ENCODE data around the gene VRK2.
A peak's percentile ranks its signal among the peaks of the same experiment; 100 is the strongest.

Gene VRK2

DNA sequence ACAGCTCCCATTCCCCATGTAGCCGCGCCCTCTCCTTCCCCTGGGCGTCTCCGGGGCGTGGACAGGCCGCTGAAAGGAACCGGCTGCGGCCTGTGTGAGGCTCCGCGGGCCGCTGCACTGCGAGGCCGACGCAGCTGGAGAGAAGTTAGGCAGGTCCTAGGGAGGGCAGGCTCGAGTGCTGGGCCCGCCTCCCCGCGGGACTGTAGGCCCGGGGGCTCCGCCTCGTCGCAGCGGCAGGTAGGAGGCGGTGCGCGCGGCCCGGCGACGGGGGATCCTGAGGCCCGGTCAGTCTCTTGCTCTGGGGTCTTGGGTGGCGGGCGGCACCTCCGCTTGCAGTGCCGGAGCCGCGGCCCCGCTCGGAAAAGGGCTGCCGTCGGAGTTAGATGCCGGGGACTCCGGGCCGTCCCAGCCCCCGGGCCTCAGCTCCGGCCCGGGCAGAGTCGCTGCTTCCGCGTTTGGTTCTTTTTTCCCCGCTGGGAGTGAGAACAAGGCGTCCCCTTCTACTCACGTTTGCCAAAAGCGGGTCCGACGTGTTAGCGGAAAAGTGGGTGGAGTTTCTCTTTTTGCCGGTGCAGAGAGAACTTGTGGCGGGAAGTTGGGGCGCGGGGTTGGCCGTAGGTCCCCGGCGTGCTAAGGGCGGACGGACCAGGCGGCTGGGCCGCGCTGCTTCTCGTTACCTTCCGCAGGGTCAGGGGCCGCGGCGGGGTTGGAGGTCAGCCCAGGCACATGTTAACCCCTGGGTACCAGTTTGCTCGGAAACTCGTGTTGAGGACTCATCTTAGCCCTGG is at the start of gene VRK2:
TSS of gene VRK2 (plus strand) at position 222 of the 788 bp plus-strand sequence. CDS start 2,026 bp downstream, outside the sequence.
- Histone ChIP-seq H3K36me3 (ENCODE audit: insufficient read depth, low read length) (peaks cover 4% of the 10 kb centered on the region; the same call in 1 of the 2 replicates), H3K4me3 (ENCODE audit: low read depth, low read length) (peak within 1 kb of the TSS; percentile 79), H3K79me2 (ENCODE audit: control insufficient read depth, insufficient read depth, low read length, unreplicated experiment) (peaks cover 22% of the 10 kb centered on the region), H3K4me1 (ENCODE audit: control insufficient read depth, insufficient read depth, low read length, unreplicated experiment) (peaks cover 28% of the 10 kb centered on the region), H3K27ac (ENCODE audit: low read depth, low read length) (peak within 1 kb of the TSS; percentile 83), H3K27me3 (ENCODE audit: insufficient read depth, low read length) (no peaks in the 10 kb centered on the region), H2AFZ (ENCODE audit: low read length, unreplicated experiment) (peak within 1 kb of the TSS; percentile 93)

DNA sequence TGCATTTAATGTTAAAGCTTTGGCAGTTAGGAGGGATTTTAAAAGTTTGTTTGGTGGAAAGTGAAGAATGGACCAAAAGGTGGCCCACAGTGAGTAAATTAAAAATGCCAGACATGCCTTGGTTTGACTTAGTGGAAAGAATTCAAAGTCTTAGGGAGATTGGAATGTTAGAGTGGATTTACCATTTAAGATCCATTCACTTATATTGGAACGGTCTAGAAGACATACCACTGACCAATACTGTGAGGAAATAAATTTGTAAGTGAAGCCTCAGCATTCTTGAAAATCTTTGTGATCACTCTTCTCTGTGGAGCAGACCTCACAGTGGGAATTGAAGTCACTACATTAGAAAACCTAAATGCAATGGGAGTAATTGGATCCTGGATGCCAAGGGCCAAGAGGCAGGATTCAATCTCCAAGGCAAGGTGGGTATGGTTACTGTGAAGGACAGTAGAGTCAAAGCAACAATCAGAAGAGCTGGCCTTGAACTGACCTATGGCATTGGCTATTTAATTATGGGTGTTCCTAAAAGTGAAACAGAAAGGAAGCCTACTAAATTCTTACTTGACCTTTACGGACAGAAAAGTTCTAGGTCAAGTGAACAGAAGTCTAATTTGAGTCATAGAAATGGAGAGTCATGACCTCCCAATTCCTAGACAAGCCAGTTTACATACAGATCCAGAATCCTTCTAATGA is 40.2 kb upstream of the VRK2 start:
- H2AFZ ChIP-seq (ENCODE audit: low read length, unreplicated experiment): no peak overlapping the region
- H3K79me2 ChIP-seq (ENCODE audit: control insufficient read depth, insufficient read depth, low read length, unreplicated experiment): no peaks in the 10 kb centered on the region
- H3K4me1 ChIP-seq (ENCODE audit: control insufficient read depth, insufficient read depth, low read length, unreplicated experiment): no peaks in the 10 kb centered on the region
- H3K4me3 ChIP-seq (ENCODE audit: low read depth, low read length): no peak overlapping the region
- no peaks in the 10 kb centered on the region for H3K27me3 ChIP-seq (ENCODE audit: insufficient read depth, low read length)
- no peak overlapping the region for H3K27ac ChIP-seq (ENCODE audit: low read depth, low read length)
- H3K36me3 ChIP-seq (ENCODE audit: insufficient read depth, low read length): no peaks in the 10 kb centered on the region

DNA sequence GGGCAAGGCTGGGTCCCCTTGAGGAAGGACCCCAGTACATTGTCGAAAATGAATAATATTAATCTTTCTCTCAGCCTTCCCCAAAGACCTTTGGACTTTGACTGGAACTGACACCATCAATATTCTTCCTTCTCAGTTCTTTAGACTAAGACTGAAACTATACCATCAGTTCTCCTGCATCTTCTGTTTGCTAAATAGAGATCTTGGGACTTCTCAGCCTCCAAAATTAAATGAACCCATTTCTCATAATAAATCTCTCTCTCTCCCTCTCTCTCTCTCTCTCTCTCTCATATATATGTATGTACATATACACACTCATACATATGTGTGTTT is 39.7 kb upstream of the VRK2 start:
- no peak overlapping the region for H2AFZ ChIP-seq (ENCODE audit: low read length, unreplicated experiment)
- no peaks in the 10 kb centered on the region for H3K27me3 ChIP-seq (ENCODE audit: insufficient read depth, low read length)
- H3K4me1 ChIP-seq (ENCODE audit: control insufficient read depth, insufficient read depth, low read length, unreplicated experiment): no peaks in the 10 kb centered on the region
- no peak overlapping the region for H3K27ac ChIP-seq (ENCODE audit: low read depth, low read length)
- no peaks in the 10 kb centered on the region for H3K36me3 ChIP-seq (ENCODE audit: insufficient read depth, low read length)
- no peaks in the 10 kb centered on the region for H3K79me2 ChIP-seq (ENCODE audit: control insufficient read depth, insufficient read depth, low read length, unreplicated experiment)
- H3K4me3 ChIP-seq (ENCODE audit: low read depth, low read length): no peak overlapping the region

DNA sequence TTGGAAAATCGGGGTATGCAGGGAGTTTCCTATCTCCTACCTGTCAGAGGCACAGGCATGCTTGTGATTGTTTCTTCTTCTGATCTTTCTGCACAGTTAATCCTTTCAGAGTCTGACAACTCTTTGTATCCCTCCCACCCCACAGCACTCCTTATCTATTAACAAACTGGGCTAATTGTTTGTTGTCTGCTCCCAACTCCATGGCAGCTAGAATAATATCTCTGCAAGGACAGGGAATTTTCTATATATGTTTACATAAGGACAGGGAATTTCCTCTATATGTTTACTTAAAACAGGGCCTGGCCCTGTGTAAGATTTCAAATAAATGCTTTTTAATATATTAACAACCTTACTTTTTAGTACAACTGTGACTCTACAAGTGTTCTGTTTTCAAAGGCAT is 36.0 kb upstream of the VRK2 start:
- Histone ChIP-seq H3K36me3 (ENCODE audit: insufficient read depth, low read length) (no peaks in the 10 kb centered on the region), H3K79me2 (ENCODE audit: control insufficient read depth, insufficient read depth, low read length, unreplicated experiment) (no peaks in the 10 kb centered on the region), H3K4me1 (ENCODE audit: control insufficient read depth, insufficient read depth, low read length, unreplicated experiment) (no peaks in the 10 kb centered on the region), H3K27ac (ENCODE audit: low read depth, low read length) (no peak overlapping the region), H3K4me3 (ENCODE audit: low read depth, low read length) (no peak overlapping the region), H3K27me3 (ENCODE audit: insufficient read depth, low read length) (no peaks in the 10 kb centered on the region), H2AFZ (ENCODE audit: low read length, unreplicated experiment) (no peak overlapping the region)

DNA sequence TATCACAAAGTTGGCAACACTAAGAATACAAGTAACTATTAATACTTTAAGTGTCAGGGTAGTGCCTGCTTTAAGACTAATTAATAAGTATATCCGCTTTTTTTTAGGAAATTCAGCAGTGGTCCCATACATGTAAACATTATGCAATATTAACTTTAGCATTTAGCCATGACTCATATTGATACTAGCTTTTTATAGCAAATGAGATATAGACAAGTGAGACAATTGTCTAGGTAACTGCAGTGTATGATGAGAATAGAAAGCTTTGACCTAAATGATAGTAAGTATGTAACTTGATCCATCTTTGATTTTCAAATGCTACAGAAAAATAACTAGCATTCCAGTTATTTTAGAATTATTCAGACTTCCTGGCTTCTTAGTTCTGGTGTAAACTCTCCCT is 27.4 kb upstream of the VRK2 start:
- Histone ChIP-seq H3K79me2 (ENCODE audit: control insufficient read depth, insufficient read depth, low read length, unreplicated experiment) (no peaks in the 10 kb centered on the region), H3K4me3 (ENCODE audit: low read depth, low read length) (no peak overlapping the region; the same call in 1 of the 2 replicates), H3K27ac (ENCODE audit: low read depth, low read length) (no peak overlapping the region), H2AFZ (ENCODE audit: low read length, unreplicated experiment) (peak overlapping the region; percentile 12), H3K4me1 (ENCODE audit: control insufficient read depth, insufficient read depth, low read length, unreplicated experiment) (peaks cover 10% of the 10 kb centered on the region), H3K27me3 (ENCODE audit: insufficient read depth, low read length) (no peaks in the 10 kb centered on the region), H3K36me3 (ENCODE audit: insufficient read depth, low read length) (no peaks in the 10 kb centered on the region)

DNA sequence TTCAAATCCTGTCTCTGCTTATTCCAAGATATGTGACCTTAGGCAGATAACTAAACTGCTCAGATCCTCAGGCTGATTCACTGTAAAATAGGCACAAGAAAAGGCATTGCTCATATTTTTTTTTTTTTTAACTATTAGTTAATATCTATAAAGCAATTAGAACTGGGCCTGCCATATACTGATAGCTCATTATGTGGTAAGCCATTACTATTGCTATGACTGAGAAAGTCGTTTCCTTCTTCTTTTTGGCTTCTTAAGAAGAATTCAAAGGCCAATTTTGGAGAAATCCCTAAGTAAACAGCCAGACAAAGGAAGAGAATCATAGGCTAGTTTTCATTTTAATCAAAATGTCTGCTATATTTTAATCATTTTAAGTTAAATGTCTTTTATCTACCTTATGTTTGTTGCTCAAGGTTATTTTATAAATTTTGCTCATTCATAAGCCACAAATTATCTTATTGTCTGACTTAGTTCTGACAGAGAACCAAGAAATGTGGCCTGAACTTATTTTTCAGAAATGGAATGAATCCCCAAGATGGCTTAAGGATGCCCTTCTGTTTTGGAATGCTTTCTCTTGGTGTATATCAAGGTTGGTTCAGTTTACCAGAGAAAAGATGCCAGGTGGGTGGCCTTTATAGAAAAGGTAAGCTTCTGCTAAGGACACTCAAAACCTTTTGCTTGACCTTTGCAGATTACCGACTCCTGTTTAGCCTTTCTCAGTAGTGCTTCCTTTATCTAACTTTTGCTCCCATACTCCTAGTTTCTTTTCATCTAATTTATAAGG is 21.3 kb upstream of the VRK2 start:
- Histone ChIP-seq H3K4me3 (ENCODE audit: low read depth, low read length) (no peak overlapping the region), H3K27me3 (ENCODE audit: insufficient read depth, low read length) (no peaks in the 10 kb centered on the region), H3K79me2 (ENCODE audit: control insufficient read depth, insufficient read depth, low read length, unreplicated experiment) (no peaks in the 10 kb centered on the region), H3K27ac (ENCODE audit: low read depth, low read length) (no peak overlapping the region), H3K36me3 (ENCODE audit: insufficient read depth, low read length) (no peaks in the 10 kb centered on the region), H3K4me1 (ENCODE audit: control insufficient read depth, insufficient read depth, low read length, unreplicated experiment) (no peaks in the 10 kb centered on the region), H2AFZ (ENCODE audit: low read length, unreplicated experiment) (no peak overlapping the region)

DNA sequence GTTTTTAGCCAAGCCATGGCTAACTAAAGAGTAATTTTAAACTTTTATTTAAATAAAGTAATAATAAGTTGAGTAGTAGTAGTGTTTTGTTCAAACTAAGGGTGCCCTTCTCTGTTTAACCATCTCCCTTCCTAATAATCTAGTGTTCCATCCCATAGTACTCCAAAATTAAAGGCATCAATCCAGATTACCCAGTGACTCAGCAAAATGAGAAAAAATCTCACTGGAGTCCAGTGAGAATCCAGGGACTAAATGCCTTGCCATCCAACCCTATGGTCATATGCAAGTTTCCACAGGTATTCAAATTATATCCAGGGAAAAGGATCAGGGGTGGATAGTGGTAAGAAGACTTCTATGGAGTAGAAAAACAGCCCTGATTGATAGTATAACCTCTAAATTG is 19.6 kb upstream of the VRK2 start:
- H3K4me1 ChIP-seq (ENCODE audit: control insufficient read depth, insufficient read depth, low read length, unreplicated experiment): no peaks in the 10 kb centered on the region
- H3K36me3 ChIP-seq (ENCODE audit: insufficient read depth, low read length): no peaks in the 10 kb centered on the region
- H3K79me2 ChIP-seq (ENCODE audit: control insufficient read depth, insufficient read depth, low read length, unreplicated experiment): no peaks in the 10 kb centered on the region
- no peak overlapping the region for H3K4me3 ChIP-seq (ENCODE audit: low read depth, low read length)
- no peak overlapping the region for H3K27ac ChIP-seq (ENCODE audit: low read depth, low read length)
- no peaks in the 10 kb centered on the region for H3K27me3 ChIP-seq (ENCODE audit: insufficient read depth, low read length)
- no peak overlapping the region for H2AFZ ChIP-seq (ENCODE audit: low read length, unreplicated experiment)

DNA sequence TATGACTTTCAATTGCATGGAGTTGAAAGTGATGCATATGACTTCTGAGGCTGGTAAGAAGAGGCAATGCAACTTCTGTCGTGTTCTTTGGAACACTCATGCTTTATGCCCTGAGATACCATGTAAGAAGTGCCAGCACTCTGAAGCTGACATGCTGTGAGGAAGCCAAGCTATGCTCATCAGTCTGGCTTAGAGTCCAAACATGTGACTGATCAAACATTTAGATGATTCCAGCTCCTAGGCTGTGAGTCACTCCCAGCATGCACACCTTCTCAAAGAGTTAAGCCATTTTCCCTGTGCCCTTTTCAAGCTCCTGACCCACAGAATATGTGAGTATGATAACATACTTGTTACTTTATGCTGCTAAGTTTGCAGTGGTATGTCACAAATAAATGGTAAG is 15.8 kb upstream of the VRK2 start:
- no peak overlapping the region for H3K4me3 ChIP-seq (ENCODE audit: low read depth, low read length)
- H3K27me3 ChIP-seq (ENCODE audit: insufficient read depth, low read length): no peaks in the 10 kb centered on the region

DNA sequence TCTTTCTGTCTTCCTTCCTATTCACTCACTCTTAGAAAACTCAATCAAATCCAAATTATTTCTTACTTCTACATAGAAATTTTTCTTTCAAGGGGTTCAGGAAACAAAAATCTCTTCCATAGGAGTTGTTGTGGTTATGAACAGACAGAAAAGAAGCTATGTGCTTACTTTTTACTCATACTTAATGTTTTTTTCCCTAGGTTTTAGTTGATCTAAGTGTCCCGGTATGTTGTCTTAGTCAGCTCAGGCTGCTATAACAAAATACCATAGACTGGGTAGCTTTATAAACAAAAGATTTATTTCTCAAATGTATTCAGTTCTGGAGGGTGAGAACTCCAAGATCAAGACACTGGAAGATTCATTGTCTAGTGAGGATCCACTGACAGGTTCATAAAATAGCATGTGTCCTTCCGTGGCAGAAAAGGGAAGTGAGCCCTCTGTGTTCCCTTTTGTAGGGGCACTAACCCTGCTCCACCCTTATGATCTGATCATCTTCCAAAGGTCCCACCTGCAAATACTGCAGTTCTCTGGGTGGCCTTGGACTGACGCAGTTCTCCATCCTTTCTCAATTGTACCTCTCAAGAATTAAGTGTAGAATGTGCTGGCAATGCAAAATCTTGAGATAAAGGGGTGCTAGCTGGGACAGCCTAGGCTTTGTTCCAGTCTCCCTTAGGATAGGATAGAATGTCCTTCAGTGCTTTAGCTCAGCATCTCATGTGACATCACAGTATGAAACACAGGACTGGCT is 14.4 kb upstream of the VRK2 start:
- Histone ChIP-seq H3K27ac (ENCODE audit: low read depth, low read length) (no peak overlapping the region), H3K4me3 (ENCODE audit: low read depth, low read length) (no peak overlapping the region), H2AFZ (ENCODE audit: low read length, unreplicated experiment) (no peak overlapping the region), H3K79me2 (ENCODE audit: control insufficient read depth, insufficient read depth, low read length, unreplicated experiment) (no peaks in the 10 kb centered on the region), H3K4me1 (ENCODE audit: control insufficient read depth, insufficient read depth, low read length, unreplicated experiment) (no peaks in the 10 kb centered on the region), H3K36me3 (ENCODE audit: insufficient read depth, low read length) (no peaks in the 10 kb centered on the region), H3K27me3 (ENCODE audit: insufficient read depth, low read length) (no peaks in the 10 kb centered on the region)

More for the DNA sequence above, 15.8 kb upstream of the VRK2 start:
- H3K79me2 ChIP-seq (ENCODE audit: control insufficient read depth, insufficient read depth, low read length, unreplicated experiment): no peaks in the 10 kb centered on the region
- H3K27ac ChIP-seq (ENCODE audit: low read depth, low read length): no peak overlapping the region
- no peak overlapping the region for H2AFZ ChIP-seq (ENCODE audit: low read length, unreplicated experiment)
- H3K4me1 ChIP-seq (ENCODE audit: control insufficient read depth, insufficient read depth, low read length, unreplicated experiment): no peaks in the 10 kb centered on the region
- H3K36me3 ChIP-seq (ENCODE audit: insufficient read depth, low read length): no peaks in the 10 kb centered on the region

DNA sequence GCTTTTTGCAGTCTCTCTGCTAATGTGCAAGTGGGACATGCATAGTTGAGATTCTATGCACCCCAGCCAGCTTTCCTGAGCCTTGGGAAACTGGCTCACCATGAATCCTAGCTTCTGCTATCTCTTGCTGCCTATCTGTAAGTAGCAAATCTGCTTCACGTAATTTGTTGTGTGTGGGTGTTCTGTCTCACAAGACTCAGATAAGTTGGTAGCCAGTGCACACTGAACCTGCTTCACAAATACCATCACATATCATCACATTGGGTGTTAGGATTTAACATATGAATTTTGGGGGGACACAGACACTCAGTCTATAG is 13.9 kb upstream of the VRK2 start:
- H3K4me1 ChIP-seq (ENCODE audit: control insufficient read depth, insufficient read depth, low read length, unreplicated experiment): no peaks in the 10 kb centered on the region
- H3K27me3 ChIP-seq (ENCODE audit: insufficient read depth, low read length): no peaks in the 10 kb centered on the region
- no peak overlapping the region for H3K4me3 ChIP-seq (ENCODE audit: low read depth, low read length)
- no peaks in the 10 kb centered on the region for H3K79me2 ChIP-seq (ENCODE audit: control insufficient read depth, insufficient read depth, low read length, unreplicated experiment)
- no peak overlapping the region for H3K27ac ChIP-seq (ENCODE audit: low read depth, low read length)
- no peaks in the 10 kb centered on the region for H3K36me3 ChIP-seq (ENCODE audit: insufficient read depth, low read length)
- no peak overlapping the region for H2AFZ ChIP-seq (ENCODE audit: low read length, unreplicated experiment)
